Neural cell (in vitro differentiated cells): ENCODE data around the gene GUCA1C.

Experiments used
- MXI1 ChIP-seq: fragments of 450-650 bp; conservative IDR thresholded peaks from 2 replicates; pipeline ENCODE4 v1.6.1; 2014; ENCODE audit warnings: antibody characterized with exemption, mild to moderate bottlenecking; ENCODE audit not compliant: poor library complexity, severe bottlenecking
- TF ChIP-seq, protein P1 (sequence below): fragments of 450-650 bp; IDR thresholded peaks from 2 replicates; pipeline ENCODE4 v1.5.1; 2014; ENCODE audit warnings: antibody characterized with exemption, mild to moderate bottlenecking, moderate library complexity; ENCODE audit not compliant: poor library complexity, severe bottlenecking

DNA sequence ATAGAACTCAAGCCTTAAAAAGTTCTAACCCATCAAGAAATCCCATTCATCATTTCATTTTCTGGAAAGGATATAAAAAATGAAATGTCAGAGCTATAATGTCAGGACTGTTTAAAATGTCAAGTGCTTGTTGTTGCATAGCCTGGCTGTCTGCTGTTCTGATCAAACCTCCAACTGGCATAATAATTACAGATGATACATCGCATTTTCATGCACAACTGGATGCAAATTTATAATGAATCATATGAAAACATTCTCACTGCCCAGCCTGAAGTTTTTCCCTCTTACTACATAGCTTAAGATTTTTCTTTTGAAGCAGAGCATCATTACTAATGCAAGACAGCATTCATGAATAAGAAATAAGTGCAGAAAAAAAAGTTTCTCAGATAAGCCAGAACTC, 46.5 kb downstream of the GUCA1C start:
- TF ChIP-seq MXI1 = no peak
- TF ChIP-seq, protein P1, sequence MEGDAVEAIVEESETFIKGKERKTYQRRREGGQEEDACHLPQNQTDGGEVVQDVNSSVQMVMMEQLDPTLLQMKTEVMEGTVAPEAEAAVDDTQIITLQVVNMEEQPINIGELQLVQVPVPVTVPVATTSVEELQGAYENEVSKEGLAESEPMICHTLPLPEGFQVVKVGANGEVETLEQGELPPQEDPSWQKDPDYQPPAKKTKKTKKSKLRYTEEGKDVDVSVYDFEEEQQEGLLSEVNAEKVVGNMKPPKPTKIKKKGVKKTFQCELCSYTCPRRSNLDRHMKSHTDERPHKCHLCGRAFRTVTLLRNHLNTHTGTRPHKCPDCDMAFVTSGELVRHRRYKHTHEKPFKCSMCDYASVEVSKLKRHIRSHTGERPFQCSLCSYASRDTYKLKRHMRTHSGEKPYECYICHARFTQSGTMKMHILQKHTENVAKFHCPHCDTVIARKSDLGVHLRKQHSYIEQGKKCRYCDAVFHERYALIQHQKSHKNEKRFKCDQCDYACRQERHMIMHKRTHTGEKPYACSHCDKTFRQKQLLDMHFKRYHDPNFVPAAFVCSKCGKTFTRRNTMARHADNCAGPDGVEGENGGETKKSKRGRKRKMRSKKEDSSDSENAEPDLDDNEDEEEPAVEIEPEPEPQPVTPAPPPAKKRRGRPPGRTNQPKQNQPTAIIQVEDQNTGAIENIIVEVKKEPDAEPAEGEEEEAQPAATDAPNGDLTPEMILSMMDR = no peak
